ENCODE data around the gene ESRRB. TPM values are rescaled to one million over a fixed set of nuclear protein-coding genes. Genes with fewer than 3 reads are reported as not detected.
"Not testable (repeated sequence)": the region's sequence is repeated elsewhere in the genome, so short reads cannot be mapped to it uniquely, and the experiment has no call there.

ESRRB gene
- total RNA-seq, 1 donor: under 0.01 TPM

DNA sequence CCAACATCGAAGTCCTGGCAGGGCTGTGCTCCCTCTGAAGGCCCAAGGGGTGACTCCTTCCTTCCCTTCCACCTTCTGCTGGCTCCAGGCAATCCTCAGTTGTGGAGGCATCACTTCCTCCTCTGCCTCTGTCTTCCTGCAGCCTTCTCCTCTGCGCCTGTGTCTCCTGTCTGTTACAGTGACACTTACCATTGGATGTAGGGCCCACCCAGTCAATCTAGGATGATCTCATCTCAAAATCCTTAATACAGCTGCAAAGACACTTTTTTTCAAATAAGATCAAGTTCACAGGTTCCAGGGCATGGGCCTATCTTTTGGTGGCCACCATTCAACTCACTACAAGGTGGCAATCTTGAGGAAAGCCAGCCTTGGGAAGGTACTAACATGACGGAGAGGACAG lies 155.1 kb downstream of the ESRRB start:
- Histone ChIP-seq H4K20me1 (ENCODE audit: insufficient read depth, low read length) (no peaks in the 10 kb centered on the region), H3K9me3 (ENCODE audit: low read depth, low read length) (no peaks in the 10 kb centered on the region), H3K27ac (ENCODE audit: low read depth, low read length) (no peak overlapping the region), H3K79me2 (ENCODE audit: insufficient read depth, low read length) (no peaks in the 10 kb centered on the region), H3K4me3 (ENCODE audit: insufficient read depth, low read length) (no peak overlapping the region), H3K27me3 (ENCODE audit: insufficient read depth, low read length) (peaks cover 7% of the 10 kb centered on the region), H3K4me2 (ENCODE audit: insufficient read depth, low read length) (no peak overlapping the region), H2AFZ (ENCODE audit: low read length) (no peak overlapping the region), H3K36me3 (ENCODE audit: insufficient read depth, low read length) (no peaks in the 10 kb centered on the region), H3K4me1 (ENCODE audit: insufficient read depth, low read length) (no peaks in the 10 kb centered on the region)
- TF ChIP-seq, protein P1, sequence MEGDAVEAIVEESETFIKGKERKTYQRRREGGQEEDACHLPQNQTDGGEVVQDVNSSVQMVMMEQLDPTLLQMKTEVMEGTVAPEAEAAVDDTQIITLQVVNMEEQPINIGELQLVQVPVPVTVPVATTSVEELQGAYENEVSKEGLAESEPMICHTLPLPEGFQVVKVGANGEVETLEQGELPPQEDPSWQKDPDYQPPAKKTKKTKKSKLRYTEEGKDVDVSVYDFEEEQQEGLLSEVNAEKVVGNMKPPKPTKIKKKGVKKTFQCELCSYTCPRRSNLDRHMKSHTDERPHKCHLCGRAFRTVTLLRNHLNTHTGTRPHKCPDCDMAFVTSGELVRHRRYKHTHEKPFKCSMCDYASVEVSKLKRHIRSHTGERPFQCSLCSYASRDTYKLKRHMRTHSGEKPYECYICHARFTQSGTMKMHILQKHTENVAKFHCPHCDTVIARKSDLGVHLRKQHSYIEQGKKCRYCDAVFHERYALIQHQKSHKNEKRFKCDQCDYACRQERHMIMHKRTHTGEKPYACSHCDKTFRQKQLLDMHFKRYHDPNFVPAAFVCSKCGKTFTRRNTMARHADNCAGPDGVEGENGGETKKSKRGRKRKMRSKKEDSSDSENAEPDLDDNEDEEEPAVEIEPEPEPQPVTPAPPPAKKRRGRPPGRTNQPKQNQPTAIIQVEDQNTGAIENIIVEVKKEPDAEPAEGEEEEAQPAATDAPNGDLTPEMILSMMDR (IDR thresholded peaks at IDR 0.05; ENCODE audit: extremely low read depth, low read depth, low read length): no peak
- no peak for DNase-seq (ENCODE audit: insufficient read length, low spot score, missing footprints)

DNA sequence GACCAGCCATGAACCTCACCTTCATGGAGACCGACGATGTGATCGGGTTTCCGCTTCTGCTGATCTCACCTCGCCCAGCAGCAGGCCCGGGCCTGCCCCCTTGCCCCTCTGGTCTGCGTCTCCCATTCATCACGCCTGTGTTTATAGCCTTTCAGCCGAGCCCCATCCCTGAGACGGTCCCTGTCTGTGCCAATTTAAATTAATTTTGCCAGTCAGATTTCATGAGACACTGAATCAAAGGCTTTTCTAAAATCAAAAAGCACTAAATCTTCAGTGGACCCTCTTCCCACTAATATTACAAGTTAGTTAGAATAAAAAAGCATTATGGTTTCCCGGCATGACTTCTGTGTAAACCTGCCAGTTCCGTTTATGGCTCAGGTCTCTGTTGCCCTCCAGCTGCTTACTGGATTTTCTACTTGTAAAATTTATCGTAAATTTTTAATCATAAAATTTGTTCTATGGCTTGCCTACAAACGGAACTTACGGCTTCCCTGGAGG lies 155.9 kb downstream of the ESRRB start:
- Histone ChIP-seq H3K4me3 (ENCODE audit: insufficient read depth, low read length) (no peak overlapping the region), H3K4me1 (ENCODE audit: insufficient read depth, low read length) (no peaks in the 10 kb centered on the region), H3K4me2 (ENCODE audit: insufficient read depth, low read length) (no peak overlapping the region), H3K36me3 (ENCODE audit: insufficient read depth, low read length) (no peaks in the 10 kb centered on the region), H3K27ac (ENCODE audit: low read depth, low read length) (no peak overlapping the region), H3K79me2 (ENCODE audit: insufficient read depth, low read length) (no peaks in the 10 kb centered on the region), H3K9me3 (ENCODE audit: low read depth, low read length) (no peaks in the 10 kb centered on the region), H3K27me3 (ENCODE audit: insufficient read depth, low read length) (peaks cover 7% of the 10 kb centered on the region), H4K20me1 (ENCODE audit: insufficient read depth, low read length) (no peaks in the 10 kb centered on the region), H2AFZ (ENCODE audit: low read length) (no peak overlapping the region)
- TF ChIP-seq, protein P1 (IDR thresholded peaks at IDR 0.05; ENCODE audit: extremely low read depth, low read depth, low read length): no peak
- no peak for DNase-seq (ENCODE audit: insufficient read length, low spot score, missing footprints)

DNA sequence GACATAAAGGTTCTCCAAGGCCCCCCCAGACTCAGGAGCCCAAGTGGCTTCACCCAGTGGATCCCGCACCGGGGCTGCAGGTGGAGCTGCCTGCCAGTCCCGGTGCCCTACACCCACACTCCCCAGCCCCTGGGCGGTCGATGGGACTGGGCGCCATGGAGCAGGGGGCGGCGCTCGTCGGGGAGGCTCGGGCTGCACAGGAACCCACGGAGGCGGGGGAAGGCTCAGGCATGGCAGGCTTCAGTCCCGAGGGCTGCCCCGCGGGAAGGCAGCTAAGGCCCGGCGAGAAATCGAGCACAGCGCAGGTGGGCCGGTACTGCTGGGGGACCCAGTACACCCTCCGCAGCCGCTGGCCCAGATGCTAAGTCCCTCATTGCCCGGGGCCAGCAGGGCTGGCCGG lies 160.7 kb downstream of the ESRRB start:
- H3K79me2 ChIP-seq (ENCODE audit: insufficient read depth, low read length); H3K27ac ChIP-seq (ENCODE audit: low read depth, low read length); H3K27me3 ChIP-seq (ENCODE audit: insufficient read depth, low read length): not testable (repeated sequence)

DNA sequence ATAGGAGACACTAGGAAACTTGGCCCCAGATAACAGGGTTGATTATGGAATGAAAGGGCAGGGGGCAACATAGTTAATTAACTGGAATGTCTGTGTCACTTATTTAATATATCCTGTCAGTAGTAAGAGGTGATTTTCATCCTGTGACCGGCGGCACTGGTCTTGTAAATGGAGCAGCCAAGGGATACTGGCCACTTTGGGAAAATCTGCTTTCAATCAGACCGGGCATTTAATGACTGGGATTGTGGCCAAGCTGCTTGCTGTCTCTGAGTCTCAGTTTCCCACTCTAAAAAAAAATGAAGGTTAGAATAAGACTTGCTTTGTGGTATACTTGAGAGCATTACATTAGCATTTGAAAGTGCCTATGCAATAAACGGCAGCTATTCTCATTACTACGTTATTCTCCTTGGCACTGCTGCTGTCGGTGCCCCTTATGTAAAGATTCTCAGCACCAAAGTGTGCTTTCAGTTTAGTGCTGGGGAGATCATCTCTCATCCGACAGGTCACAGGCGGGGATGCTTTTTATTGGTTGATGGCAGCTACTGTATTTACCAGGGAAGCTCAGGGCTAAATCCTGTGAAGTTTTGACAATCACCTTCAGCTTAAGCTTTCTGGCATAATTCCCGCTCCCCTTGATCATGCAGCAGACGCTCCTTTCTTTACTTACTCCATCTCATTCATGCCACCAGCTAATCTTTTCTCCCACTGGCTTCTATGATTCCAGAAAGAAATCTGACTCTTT lies 162.1 kb downstream of the ESRRB start:
- peaks cover 10% of the 10 kb centered on the region for H3K27me3 ChIP-seq (ENCODE audit: insufficient read depth, low read length)
- H3K4me3 ChIP-seq (ENCODE audit: insufficient read depth, low read length): no peak overlapping the region
- H2AFZ ChIP-seq (ENCODE audit: low read length): no peak overlapping the region
- DNase-seq (ENCODE audit: insufficient read length, low spot score, missing footprints): no peak
- H3K27ac ChIP-seq (ENCODE audit: low read depth, low read length): no peak overlapping the region
- H3K9me3 ChIP-seq (ENCODE audit: low read depth, low read length): no peaks in the 10 kb centered on the region
- no peak overlapping the region for H3K4me2 ChIP-seq (ENCODE audit: insufficient read depth, low read length)
- H3K4me1 ChIP-seq (ENCODE audit: insufficient read depth, low read length): no peaks in the 10 kb centered on the region
- no peaks in the 10 kb centered on the region for H3K36me3 ChIP-seq (ENCODE audit: insufficient read depth, low read length)
- TF ChIP-seq, protein P1 (IDR thresholded peaks at IDR 0.05; ENCODE audit: extremely low read depth, low read depth, low read length): no peak
- H4K20me1 ChIP-seq (ENCODE audit: insufficient read depth, low read length): no peaks in the 10 kb centered on the region
- H3K79me2 ChIP-seq (ENCODE audit: insufficient read depth, low read length): no peaks in the 10 kb centered on the region

More for the DNA sequence above, 160.7 kb downstream of the ESRRB start:
- H2AFZ ChIP-seq (ENCODE audit: low read length); H3K36me3 ChIP-seq (ENCODE audit: insufficient read depth, low read length); H3K4me1 ChIP-seq (ENCODE audit: insufficient read depth, low read length); H3K4me2 ChIP-seq (ENCODE audit: insufficient read depth, low read length); DNase-seq (ENCODE audit: insufficient read length, low spot score, missing footprints); H3K9me3 ChIP-seq (ENCODE audit: low read depth, low read length); H3K4me3 ChIP-seq (ENCODE audit: insufficient read depth, low read length); H4K20me1 ChIP-seq (ENCODE audit: insufficient read depth, low read length): not testable (repeated sequence)
